Activated CD8-positive, alpha-beta memory T cell treated with anti-CD3 and anti-CD28 coated beads, Interleukin-2, amount 50 U/mL, for 24 hours (primary cell): ENCODE measurements around the gene RUNX3.

ENCODE experiments used
- DNase-seq: peaks from one replicate; pipeline ENCODE4 v3.0.0-alpha.2; 2020; ENCODE audit errors: extremely low read depth

Gene RUNX3

GRCh38 chr1:24946861-24947658, 17.0 kb upstream of the RUNX3 start:
- DNase-seq, result no peak

GRCh38 chr1:24945354-24946326, 15.6 kb upstream of the RUNX3 start:
- DNase-seq, result no peak

- no peak for DNase-seq
Observed at GRCh38 chr1:24944318-24944717, 14.2 kb upstream of the RUNX3 start.

- no peak for DNase-seq
Observed at GRCh38 chr1:24942789-24943188, 12.7 kb upstream of the RUNX3 start.

GRCh38 chr1:24941564-24941963, 11.5 kb upstream of the RUNX3 start:
- DNase-seq, result no peak

- no peak for DNase-seq
Observed at GRCh38 chr1:24940231-24940630, 10.2 kb upstream of the RUNX3 start.

GRCh38 chr1:24939675-24940193, 9.7 kb upstream of the RUNX3 start:
- no peak for DNase-seq

- DNase-seq, result no peak
Observed at GRCh38 chr1:24939040-24939674, 9.1 kb upstream of the RUNX3 start.

GRCh38 chr1:24938276-24938675, 8.2 kb upstream of the RUNX3 start:
- no peak for DNase-seq

- no peak for DNase-seq
Observed at GRCh38 chr1:24936684-24937083, 6.6 kb upstream of the RUNX3 start.

GRCh38 chr1:24935615-24936484, 5.8 kb upstream of the RUNX3 start:
- no peak for DNase-seq

- DNase-seq, result no peak
Observed at GRCh38 chr1:24935196-24935526, 5.1 kb upstream of the RUNX3 start.

GRCh38 chr1:24934310-24935195, 4.5 kb upstream of the RUNX3 start:
- no peak for DNase-seq

GRCh38 chr1:24933468-24933867, 3.4 kb upstream of the RUNX3 start:
- no peak for DNase-seq

- DNase-seq, result no peak
Observed at GRCh38 chr1:24932725-24933294, 2.7 kb upstream of the RUNX3 start.

- DNase-seq, result no peak
Observed at GRCh38 chr1:24932284-24932683, 2.2 kb upstream of the RUNX3 start.

- DNase-seq, result no peak
Observed at GRCh38 chr1:24931468-24932231, 1.6 kb upstream of the RUNX3 start.

GRCh38 chr1:24931146-24931467, 1.0 kb upstream of the RUNX3 start:
- no peak for DNase-seq
